ENCODE results near the gene CDH4.

- TF ChIP-seq JAZF1 (CRISPR knock-in tag; IDR thresholded peaks at IDR 0.05) (no peak), MAX (CRISPR knock-in tag; IDR thresholded peaks at IDR 0.05) (no peak), MXD4 (CRISPR knock-in tag; IDR thresholded peaks at IDR 0.05; ENCODE audit: borderline replicate concordance) (no peak), ELF4 (CRISPR knock-in tag; IDR thresholded peaks at IDR 0.05; ENCODE audit: low read depth) (no peak), CTCF (IDR thresholded peaks at IDR 0.05) (no peak), NR1H2 (CRISPR knock-in tag; IDR thresholded peaks at IDR 0.05) (no peak)
Observed at GRCh38 chr20:61929971-61930666, 678.1 kb downstream of the CDH4 start.
